IMR-90 (cell line): ENCODE results near the gene JPT2. TPM values are rescaled to one million over a fixed set of nuclear protein-coding genes. Genes with fewer than 3 reads are reported as not detected.

ENCODE experiments used
- ATAC-seq: fragments of 200-7000 bp; cut with Tn5 transposase; 2 replicates; pipeline ENCODE4 v1.9.1; 2020; ENCODE audit warnings: low read depth, mild to moderate bottlenecking, moderate library complexity
- BruUV-seq: library from RNA; stranded (reverse); fragments of 400-500 nt; replicated peaks from 2 replicates; lab custom pipeline; 2021; lab: Mats Ljungman, UMichigan
- CTCF ChIA-PET: fragments of 300-600 bp; formaldehyde crosslinking; extraction: SDS; loops from one replicate; lab custom pipeline; 2021; ENCODE audit warnings: antibody characterized with exemption; lab: Yijun Ruan, JAX
- POLR2A ChIA-PET: fragments of 300-600 bp; sonication (Branson Sonifier 250); formaldehyde crosslinking; loops from one replicate; lab custom pipeline; 2022; ENCODE audit warnings: antibody characterized with exemption; ENCODE audit not compliant: unreplicated experiment; lab: Charles Lee
- DNase-seq: peaks from one replicate; pipeline ENCODE4 v3.0.0; 2013
- H2AFZ ChIP-seq: replicated peaks from 2 replicates; pipeline ENCODE3; 2013; ENCODE audit warnings: low read length, mild to moderate bottlenecking; ENCODE audit not compliant: poor library complexity
- H2AK5ac ChIP-seq: 2 replicates; pipeline ENCODE4 v1.6.1; 2013; ENCODE audit warnings: low read depth, low read length, inconsistent platforms
- H2AK9ac ChIP-seq: replicated peaks from 2 replicates; pipeline ENCODE3; 2013; ENCODE audit warnings: mild to moderate bottlenecking, low read depth, low read length, moderate library complexity; ENCODE audit not compliant: poor library complexity
- H2BK120ac ChIP-seq: 2 replicates; pipeline ENCODE4 v1.6.1; 2013; ENCODE audit warnings: low read depth, low read length, inconsistent platforms
- H2BK15ac ChIP-seq: 3 replicates; pipeline ENCODE4 v1.6.1; 2013; ENCODE audit warnings: low read depth, low read length, inconsistent platforms
- H2BK20ac ChIP-seq: 2 replicates; pipeline ENCODE4 v1.6.1; 2013; ENCODE audit warnings: low read depth, mild to moderate bottlenecking, inconsistent platforms, low read length, moderate library complexity
- H2BK5ac ChIP-seq: 2 replicates; pipeline ENCODE4 v1.6.1; 2013; ENCODE audit warnings: mild to moderate bottlenecking, low read depth, low read length, inconsistent platforms; ENCODE audit not compliant: poor library complexity, severe bottlenecking
- H3K14ac ChIP-seq: replicated peaks from 2 replicates; pipeline ENCODE4 v1.6.1; 2013; ENCODE audit warnings: low read depth, low read length, inconsistent platforms
- H3K18ac ChIP-seq: 2 replicates; pipeline ENCODE4 v1.6.1; 2013; ENCODE audit warnings: low read depth, low read length, control low read depth
- H3K23ac ChIP-seq: 2 replicates; pipeline ENCODE4 v1.6.1; 2013; ENCODE audit warnings: low read depth, low read length, inconsistent platforms
- H3K27ac ChIP-seq: 2 replicates; pipeline ENCODE4 v1.5.1; 2013; ENCODE audit warnings: mild to moderate bottlenecking, control low read depth, low read length; ENCODE audit not compliant: insufficient read depth
- H3K27me3 ChIP-seq: 2 replicates; pipeline ENCODE4 v1.6.1; 2013; ENCODE audit warnings: low read length; ENCODE audit not compliant: control insufficient read depth, insufficient read depth
- H3K36me3 ChIP-seq: 2 replicates; pipeline ENCODE4 v1.6.1; 2013; ENCODE audit warnings: low read length, mixed read lengths; ENCODE audit not compliant: control insufficient read depth, insufficient read depth
- H3K4ac ChIP-seq: 2 replicates; pipeline ENCODE4 v1.6.1; 2013; ENCODE audit warnings: low read depth, low read length, inconsistent platforms
- H3K4me1 ChIP-seq: 2 replicates; pipeline ENCODE4 v1.6.1; 2013; ENCODE audit warnings: low read length, mixed read lengths; ENCODE audit not compliant: control insufficient read depth, insufficient read depth
- H3K4me2 ChIP-seq: 2 replicates; pipeline ENCODE4 v1.6.1; 2013; ENCODE audit warnings: low read depth, mild to moderate bottlenecking, control low read depth, low read length, moderate library complexity
- H3K4me3 ChIP-seq: 2 replicates; pipeline ENCODE4 v1.5.1; 2013; ENCODE audit warnings: low read depth, mild to moderate bottlenecking, control low read depth, low read length, moderate library complexity; ENCODE audit not compliant: insufficient read depth
- H3K56ac ChIP-seq: 2 replicates; pipeline ENCODE4 v1.6.1; 2013; ENCODE audit warnings: low read length, inconsistent platforms; ENCODE audit not compliant: insufficient read depth; ENCODE audit errors: extremely low read depth
- H3K79me1 ChIP-seq, 2 experiments: 2 replicates each; pipeline ENCODE4 v1.6.1; 2013; ENCODE audit warnings: low read length in 2 of 2, inconsistent platforms in 1 of 2, low read depth in 1 of 2
- H3K9ac ChIP-seq: 2 replicates; pipeline ENCODE4 v1.6.1; 2013; ENCODE audit warnings: low read depth, low read length, control low read depth
- H3K9me1 ChIP-seq: 2 replicates; pipeline ENCODE4 v1.6.1; 2013; ENCODE audit warnings: low read length, inconsistent platforms; ENCODE audit not compliant: insufficient read depth
- H3K9me3 ChIP-seq: 2 replicates; pipeline ENCODE4 v1.6.1; 2013; ENCODE audit warnings: low read length; ENCODE audit not compliant: control insufficient read depth, insufficient read depth
- H4K20me1 ChIP-seq: 2 replicates; pipeline ENCODE4 v1.6.1; 2013; ENCODE audit warnings: low read length, inconsistent platforms; ENCODE audit not compliant: insufficient read depth
- H4K5ac ChIP-seq: 2 replicates; pipeline ENCODE4 v1.6.1; 2013; ENCODE audit warnings: mild to moderate bottlenecking, low read depth, low read length, control low read depth
- H4K8ac ChIP-seq, 2 experiments: 2 replicates each; pipeline ENCODE4 v1.6.1; 2013; ENCODE audit warnings: low read depth in 2 of 2, low read length in 2 of 2, control low read depth in 1 of 2, inconsistent platforms in 1 of 2
- H4K91ac ChIP-seq: 2 replicates; pipeline ENCODE4 v1.6.1; 2013; ENCODE audit warnings: low read depth, low read length, inconsistent platforms; ENCODE audit not compliant: insufficient read depth
- BHLHE40 ChIP-seq: fragments of 150-350 bp; IDR thresholded peaks from 2 replicates; pipeline ENCODE4 v1.6.1; 2016; ENCODE audit warnings: mild to moderate bottlenecking, low read depth, low read length
- CEBPB ChIP-seq: IDR thresholded peaks from 2 replicates; pipeline ENCODE4 v1.6.1; 2012; ENCODE audit warnings: low read depth, low read length, improper control_type of control experiment
- CHD1 ChIP-seq: IDR thresholded peaks from 2 replicates; pipeline ENCODE4 v1.6.1; 2012; ENCODE audit warnings: low read depth, low read length, improper control_type of control experiment
- CTCF ChIP-seq: conservative IDR thresholded peaks from 2 replicates; pipeline ENCODE4 v1.5.1; 2012; ENCODE audit warnings: mild to moderate bottlenecking, low read depth, low read length, improper control_type of control experiment
- ELK1 ChIP-seq: fragments of 150-350 bp; IDR thresholded peaks from 2 replicates; pipeline ENCODE4 v1.6.1; 2016; ENCODE audit warnings: low read depth, mild to moderate bottlenecking, low read length, moderate library complexity, borderline replicate concordance
- FOS ChIP-seq: fragments of 150-350 bp; IDR thresholded peaks from 2 replicates; pipeline ENCODE4 v1.6.1; 2016; ENCODE audit warnings: low read depth, low read length
- MAFK ChIP-seq: IDR thresholded peaks from 2 replicates; pipeline ENCODE4 v1.6.1; 2012; ENCODE audit warnings: low read depth, low read length, improper control_type of control experiment
- MAZ ChIP-seq: IDR thresholded peaks from 2 replicates; pipeline ENCODE4 v1.6.1; 2012; ENCODE audit warnings: low read depth, mild to moderate bottlenecking, low read length, improper control_type of control experiment, moderate library complexity, borderline replicate concordance
- MXI1 ChIP-seq: IDR thresholded peaks from 2 replicates; pipeline ENCODE4 v1.6.1; 2012; ENCODE audit warnings: low read depth, mild to moderate bottlenecking, low read length, moderate library complexity, borderline replicate concordance
- NFE2L2 ChIP-seq: fragments of 150-350 bp; IDR thresholded peaks from 2 replicates; pipeline ENCODE4 v1.6.1; 2016; ENCODE audit warnings: low read depth, mild to moderate bottlenecking, low read length
- POLR2A ChIP-seq: IDR thresholded peaks from 2 replicates; pipeline ENCODE4 v1.6.1; 2012; ENCODE audit warnings: mild to moderate bottlenecking, low read depth, low read length
- RAD21 ChIP-seq: IDR thresholded peaks from 2 replicates; pipeline ENCODE4 v1.6.1; 2012; ENCODE audit warnings: low read length, improper control_type of control experiment
- RCOR1 ChIP-seq: IDR thresholded peaks from 2 replicates; pipeline ENCODE4 v1.6.1; 2012; ENCODE audit warnings: mild to moderate bottlenecking, low read length, improper control_type of control experiment; ENCODE audit not compliant: insufficient replicate concordance
- RFX5 ChIP-seq: IDR thresholded peaks from 2 replicates; pipeline ENCODE4 v1.8.0; 2012; ENCODE audit warnings: low read depth, mild to moderate bottlenecking, low read length, moderate library complexity
- SMC3 ChIP-seq: fragments of 150-350 bp; IDR thresholded peaks from 2 replicates; pipeline ENCODE4 v1.6.1; 2016; ENCODE audit warnings: low read depth, mild to moderate bottlenecking, antibody characterized with exemption, low read length, moderate library complexity
- WGBS, 2 experiments: methylation state at CpG; one replicate each; pipeline versions ENCODE4 v1.1.5 to v1.1.7; 2013; ENCODE audit warnings: missing lambda C conversion rate in 2 of 2; ENCODE audit not compliant: insufficient read length in 1 of 2; ENCODE audit errors: extremely low coverage in 2 of 2; 5-methylcytosine and 5-hydroxymethylcytosine counted together
- dilution Hi-C: fragments of 300-500 bp; cut with HindIII; formaldehyde crosslinking; loops from one replicate; pipeline ENCODE4 v1.14.3; 2018; ENCODE audit warnings: low sequenced_read_pairs; ENCODE audit not compliant: unreplicated experiment
- in situ Hi-C: fragments of 300-500 bp; cut with MboI; formaldehyde crosslinking; loops from 3 replicates; pipeline ENCODE4 v1.14.3; 2019; ENCODE audit warnings: low sequenced_read_pairs, inconsistent platforms, mixed read lengths
- intact Hi-C: fragments of 100-400 bp; cut with micrococcal nuclease; formaldehyde crosslinking; loops from 2 replicates; pipeline ENCODE4 v1.10.0; 2022
- polyA plus RNA-seq, 3 experiments: library from polyadenylated mRNA; depleted of rRNA; stranded (reverse); fragments of >200 nt; gene quantifications; 2 replicates each; pipeline ENCODE4 v1.2.3, GENCODE V29; 2012; ENCODE audit warnings: low replicate concordance in 1 of 3
- total RNA-seq: library from RNA; depleted of rRNA; stranded (reverse); fragments of >200 nt; gene quantifications from 2 replicates; pipeline ENCODE4 v1.2.3, GENCODE V29; 2012
- TF ChIP-seq, protein P1 (sequence below): fragments of 150-350 bp; IDR thresholded peaks from 2 replicates; pipeline ENCODE4 v1.6.1; 2017; ENCODE audit warnings: mild to moderate bottlenecking, antibody characterized with exemption, low read length, low read depth

Gene JPT2
- total and polyA plus RNA-seq, 2 of the 4 experiments (the other 2 are of a cell fraction), result 40.0 to 41.5 TPM

DNA sequence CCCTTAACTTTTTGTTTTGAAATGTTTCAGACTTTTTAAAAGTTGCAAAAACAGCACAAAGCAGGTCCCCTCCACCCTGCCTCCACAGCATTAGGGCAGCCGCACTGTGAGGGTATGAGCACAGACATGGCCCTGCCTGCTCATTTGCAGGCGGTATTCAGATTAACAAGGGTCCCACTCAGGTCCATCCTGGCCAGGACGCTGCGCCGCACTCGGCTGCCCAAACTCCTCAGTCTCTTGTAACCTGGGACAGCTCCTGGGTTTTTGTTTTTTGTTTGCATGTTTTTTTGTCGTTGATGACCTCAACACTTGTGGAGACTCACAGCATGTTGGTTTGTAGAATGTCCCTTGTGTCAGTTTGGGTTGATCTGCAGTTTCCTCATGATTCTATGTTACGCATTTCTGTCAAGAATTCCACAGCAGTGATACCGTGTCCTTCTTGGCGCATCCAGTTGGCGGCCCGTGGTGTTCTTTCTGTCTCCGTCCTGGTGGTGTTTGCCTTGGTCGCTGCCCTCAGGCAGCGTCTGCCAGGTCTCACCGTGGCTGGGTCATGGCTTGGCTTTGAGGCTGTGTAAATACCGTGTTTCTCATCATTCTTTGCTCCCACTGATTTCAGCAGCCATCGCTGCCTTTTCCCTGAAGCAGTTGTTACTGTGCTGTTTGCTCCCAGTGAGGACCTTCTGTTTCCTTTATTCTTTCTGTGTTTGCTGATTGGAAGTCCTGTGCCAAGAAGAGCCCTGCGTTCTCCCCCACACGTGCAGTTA lies 47.4 kb upstream of the JPT2 start:
- no TSS peak for BruUV-seq

More for the DNA sequence above, 47.4 kb upstream of the JPT2 start:
- no peak overlapping the region for H3K4ac ChIP-seq
- H2AK9ac ChIP-seq, result no peak overlapping the region
- no peaks in the 10 kb centered on the region for H3K4me1 ChIP-seq
- no peak overlapping the region for H2BK120ac ChIP-seq
- no peak overlapping the region for H3K4me2 ChIP-seq
- H3K27ac ChIP-seq, result no peak overlapping the region
- no peak overlapping the region for H3K9ac ChIP-seq
- POLR2A ChIA-PET, result no interaction called here
- intact Hi-C loops, result no loop called here
- no peak overlapping the region for H2AFZ ChIP-seq
- no peak overlapping the region for H4K8ac ChIP-seq
- TF ChIP-seq BHLHE40 (no peak), NFE2L2 (no peak), MXI1 (no peak), CTCF (no peak), CHD1 (no peak), FOS (no peak), SMC3 (no peak), RCOR1 (no peak), CEBPB (no peak), RFX5 (no peak), RAD21 (no peak), MAZ (no peak), POLR2A (no peak), MAFK (no peak), ELK1 (no peak)
- TF ChIP-seq, protein P1, sequence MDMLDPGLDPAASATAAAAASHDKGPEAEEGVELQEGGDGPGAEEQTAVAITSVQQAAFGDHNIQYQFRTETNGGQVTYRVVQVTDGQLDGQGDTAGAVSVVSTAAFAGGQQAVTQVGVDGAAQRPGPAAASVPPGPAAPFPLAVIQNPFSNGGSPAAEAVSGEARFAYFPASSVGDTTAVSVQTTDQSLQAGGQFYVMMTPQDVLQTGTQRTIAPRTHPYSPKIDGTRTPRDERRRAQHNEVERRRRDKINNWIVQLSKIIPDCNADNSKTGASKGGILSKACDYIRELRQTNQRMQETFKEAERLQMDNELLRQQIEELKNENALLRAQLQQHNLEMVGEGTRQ, result no peak
- H3K18ac ChIP-seq, result no peak overlapping the region
- WGBS, 2 experiments, result 95% methylated on average over 11 of the region's 20 CpGs; no CpG with 5 or more reads in 1 of the 2 experiments
- H4K20me1 ChIP-seq, result peaks cover 88% of the 10 kb centered on the region
- no peak overlapping the region for H3K56ac ChIP-seq
- CTCF ChIA-PET, result no interaction called here
- no peak overlapping the region for H3K14ac ChIP-seq
- ATAC-seq (no peak), DNase-seq (no peak)
- no peak overlapping the region for H4K91ac ChIP-seq
- H3K36me3 ChIP-seq, result peaks cover 68% of the 10 kb centered on the region
- no peak overlapping the region for H3K23ac ChIP-seq
- H3K9me1 ChIP-seq, result peaks cover 4% of the 10 kb centered on the region
- dilution Hi-C loops, result no loop called here
- H3K27me3 ChIP-seq, result no peaks in the 10 kb centered on the region
- no peak overlapping the region for H4K5ac ChIP-seq
- H2BK15ac ChIP-seq, result no peak overlapping the region
- no peak overlapping the region for H2AK5ac ChIP-seq
- in situ Hi-C loops, result no loop called here
- no peak overlapping the region for H3K4me3 ChIP-seq
- H3K79me1 ChIP-seq, result peaks cover 31 to 92% of the 10 kb centered on the region in 2 experiments
- no peak overlapping the region for H2BK20ac ChIP-seq
- H2BK5ac ChIP-seq, result no peak overlapping the region
- H3K9me3 ChIP-seq, result no peaks in the 10 kb centered on the region
